Right lobe of liver (tissue), 6 donors: ENCODE measurements around the gene TMEM129. TPM values are rescaled to one million over a fixed set of nuclear protein-coding genes. Genes with fewer than 3 reads are reported as not detected.

Source experiments
- ATAC-seq, 4 donors: fragments of 200-7000 bp; cut with Tn5 transposase; one replicate each; pipeline ENCODE4 v1.9.1; 2020; ENCODE audit warnings: mild to moderate bottlenecking in 4 of 4, moderate library complexity in 4 of 4
- DNase-seq, 3 donors: peaks; one replicate each; pipeline ENCODE4 v3.0.0-alpha.2; 2020
- H3K27ac ChIP-seq, 3 donors: fragments of 200-600 bp; one replicate each; pipeline ENCODE4 v1.8.0; 2022
- H3K27me3 ChIP-seq, 2 donors: fragments of 200-600 bp; one replicate each; pipeline ENCODE4 v1.8.0; 2022
- H3K36me3 ChIP-seq, 4 donors: fragments of 200-600 bp; sonication (generic) in 1 of 4; one replicate each; pipeline versions ENCODE4 v1.5.1 to v1.8.0; 2017 to 2022; ENCODE audit warnings: control low read depth in 1 of 4
- H3K4me1 ChIP-seq, 4 donors: fragments of 200-600 bp; sonication (generic) in 1 of 4; one replicate each; pipeline versions ENCODE4 v1.5.1 to v1.8.0; 2017 to 2022; ENCODE audit warnings: control low read depth in 1 of 4
- H3K4me3 ChIP-seq, 3 donors: fragments of 200-600 bp; one replicate each; pipeline ENCODE4 v1.8.0; 2022
- H3K9me3 ChIP-seq, 4 donors: fragments of 200-600 bp; sonication (generic) in 1 of 4; one replicate each; pipeline versions ENCODE4 v1.5.1 to v1.8.0; 2017 to 2022; ENCODE audit warnings: control low read depth in 1 of 4
- POLR2A ChIP-seq: fragments of 450-650 bp; IDR thresholded peaks from one replicate; pipeline ENCODE4 v1.6.1; 2017; ENCODE audit warnings: antibody characterized with exemption, mild to moderate bottlenecking
- WGBS: methylation state at CpG from one replicate; pipeline ENCODE4 v1.1.6; 2018; ENCODE audit warnings: low coverage, low lambda C conversion rate; ENCODE audit not compliant: insufficient coverage; ENCODE audit errors: missing lambda C conversion rate; 5-methylcytosine and 5-hydroxymethylcytosine counted together
- intact Hi-C, 2 donors: fragments of 100-400 bp; cut with DNase I; formaldehyde crosslinking; loops; one replicate each; pipeline versions ENCODE4 v1.11.2 to v1.14.1; 2022
- total RNA-seq, 6 experiments: library from RNA; depleted of rRNA in 2 of 6; stranded (reverse); fragments of >200 nt in 2 of 6; fragmentation: NEBNext Ultra II Directional in 3 of 6; extraction: Animal tissue kit (Norgen Biotek cat#: 25700) in 3 of 6; gene quantifications; one replicate each; pipeline versions ENCODE4 v1.1.0 to v1.2.4, GENCODE V29; 2016 to 2023
- TF ChIP-seq, protein P1 (sequence below), 4 donors: fragments of 200-600 bp in 3 of 4; fragments of 450-650 bp in 1 of 4; IDR thresholded peaks; one replicate each; pipeline versions ENCODE4 v1.5.1 to v1.8.0; 2016 to 2022; ENCODE audit warnings: antibody characterized with exemption in 4 of 4, mild to moderate bottlenecking in 2 of 4
- donor health status: DM: no; HTN: yes; CAD: no.
- donor health status: DM: no; HTN: no; CAD: no.
- donor health status: DM: no; HTN: no; CAD: no.
- donor health status: DM: no; HTN: yes; CAD: no.
- donor health status: DM: no; HTN: yes; CAD: no.

TMEM129 gene
- total RNA-seq, 6 experiments from 2014 or later: 13.8 to 51.0 (median 25.4) TPM

DNA sequence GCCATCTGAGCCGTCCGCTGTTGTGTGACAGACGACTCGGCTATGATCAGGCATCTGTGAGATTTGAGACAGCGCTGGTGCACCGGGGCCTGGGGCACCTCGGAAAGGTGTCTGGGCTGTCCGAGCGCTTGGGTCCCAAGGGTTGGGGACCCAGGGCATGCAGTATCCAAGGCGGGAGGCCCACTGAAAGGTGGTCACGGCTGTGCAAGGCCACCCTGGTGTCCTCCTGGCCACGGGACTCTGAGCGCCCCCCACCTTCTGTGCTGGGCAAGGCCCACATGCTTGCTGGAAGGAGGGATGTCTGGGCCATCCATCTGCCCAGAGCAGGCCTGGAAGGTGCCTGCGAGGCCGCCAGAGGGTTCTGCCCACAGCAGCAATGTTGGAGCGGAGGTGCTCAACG, 20.1 kb upstream of the TMEM129 start:
- peaks cover 0 to 6% (median 0%) of the 10 kb centered on the region in 4 donors for H3K9me3 ChIP-seq
- no peak overlapping the region for H3K4me3 ChIP-seq
- peaks cover 0 to 8% (median 0%) of the 10 kb centered on the region in 4 donors for H3K36me3 ChIP-seq
- peaks cover 0 to 17% (median 3%) of the 10 kb centered on the region in 4 donors for H3K4me1 ChIP-seq
- no peak overlapping the region for H3K27ac ChIP-seq
- WGBS: no CpG with 5 or more reads among the region's 17 CpGs
- ATAC-seq (no peak), DNase-seq (no peak)
- intact Hi-C loops: loop anchor here in 1 of 2 donors (10.0 kb wide), 1 partner anchor 164 kb away; no protein-coding TSS in a partner anchor
- H3K27me3 ChIP-seq: no peaks in the 10 kb centered on the region
- no peak for TF ChIP-seq POLR2A
- TF ChIP-seq, protein P1, sequence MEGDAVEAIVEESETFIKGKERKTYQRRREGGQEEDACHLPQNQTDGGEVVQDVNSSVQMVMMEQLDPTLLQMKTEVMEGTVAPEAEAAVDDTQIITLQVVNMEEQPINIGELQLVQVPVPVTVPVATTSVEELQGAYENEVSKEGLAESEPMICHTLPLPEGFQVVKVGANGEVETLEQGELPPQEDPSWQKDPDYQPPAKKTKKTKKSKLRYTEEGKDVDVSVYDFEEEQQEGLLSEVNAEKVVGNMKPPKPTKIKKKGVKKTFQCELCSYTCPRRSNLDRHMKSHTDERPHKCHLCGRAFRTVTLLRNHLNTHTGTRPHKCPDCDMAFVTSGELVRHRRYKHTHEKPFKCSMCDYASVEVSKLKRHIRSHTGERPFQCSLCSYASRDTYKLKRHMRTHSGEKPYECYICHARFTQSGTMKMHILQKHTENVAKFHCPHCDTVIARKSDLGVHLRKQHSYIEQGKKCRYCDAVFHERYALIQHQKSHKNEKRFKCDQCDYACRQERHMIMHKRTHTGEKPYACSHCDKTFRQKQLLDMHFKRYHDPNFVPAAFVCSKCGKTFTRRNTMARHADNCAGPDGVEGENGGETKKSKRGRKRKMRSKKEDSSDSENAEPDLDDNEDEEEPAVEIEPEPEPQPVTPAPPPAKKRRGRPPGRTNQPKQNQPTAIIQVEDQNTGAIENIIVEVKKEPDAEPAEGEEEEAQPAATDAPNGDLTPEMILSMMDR (IDR thresholded peaks at IDR 0.05): no peak

DNA sequence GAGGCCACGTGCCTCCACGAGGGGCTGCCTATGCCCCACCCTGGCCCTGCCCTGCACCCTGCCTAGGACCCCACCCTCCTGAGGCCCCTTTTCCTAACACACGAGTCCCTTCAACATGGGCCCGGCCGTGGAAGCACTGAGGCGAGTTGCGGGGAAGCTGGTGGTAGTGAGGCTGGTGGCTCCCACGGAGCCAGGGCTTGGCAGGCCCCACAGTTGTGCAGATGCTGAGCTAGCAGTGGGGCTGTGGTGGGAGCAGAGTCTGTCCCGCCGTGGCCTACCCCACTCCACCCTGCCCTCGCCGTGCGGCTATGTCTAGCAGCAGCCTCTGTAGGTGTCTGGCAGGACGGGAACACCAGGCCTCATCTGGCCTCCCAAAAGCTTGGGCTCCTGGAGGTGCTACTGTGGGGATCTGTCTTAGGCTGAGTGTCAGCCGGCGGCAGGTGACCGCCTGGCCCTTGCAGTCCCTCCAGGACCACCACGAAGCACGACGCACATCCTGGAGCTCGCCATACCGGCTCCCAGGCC, 19.0 kb upstream of the TMEM129 start:
- Histone ChIP-seq H3K27ac (no peak overlapping the region), H3K27me3 (no peaks in the 10 kb centered on the region), H3K36me3 (peaks cover 0 to 8% (median 0%) of the 10 kb centered on the region in 4 donors), H3K4me3 (no peak overlapping the region), H3K4me1 (peaks cover 0 to 9% (median 3%) of the 10 kb centered on the region in 4 donors), H3K9me3 (peaks cover 0 to 6% (median 0%) of the 10 kb centered on the region in 4 donors)
- intact Hi-C loops: loop anchor here in 1 of 2 donors (10.0 kb wide), 1 partner anchor 165 kb away; no protein-coding TSS in a partner anchor
- no peak for DNase-seq
- ATAC-seq: no peak
- TF ChIP-seq, protein P1 (IDR thresholded peaks at IDR 0.05): no peak
- TF ChIP-seq POLR2A: no peak
- no CpG with 5 or more reads among the region's 22 CpGs for WGBS

DNA sequence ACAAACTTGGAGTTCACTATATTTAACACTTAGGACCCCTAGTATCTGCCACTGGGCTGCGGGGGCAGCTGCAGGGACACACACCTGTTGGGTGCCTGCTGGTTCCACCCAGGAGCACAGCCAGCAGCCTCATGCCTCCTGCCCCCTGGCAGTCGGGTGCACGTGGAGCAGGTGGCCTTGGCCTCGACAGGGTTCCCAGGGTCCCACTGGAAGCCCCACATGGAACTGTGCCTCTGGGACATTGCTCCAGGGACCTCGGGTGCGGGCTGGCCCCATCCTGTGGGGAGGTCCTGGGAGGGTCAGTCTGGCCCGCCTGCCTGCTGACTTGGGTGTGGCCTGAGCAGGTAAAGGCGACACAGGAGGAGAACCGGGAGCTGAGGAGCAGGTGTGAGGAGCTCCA, 18.2 kb upstream of the TMEM129 start:
- DNase-seq (no peak), ATAC-seq (no peak)
- intact Hi-C loops: no loop called here
- no peaks in the 10 kb centered on the region for H3K27me3 ChIP-seq
- WGBS: 83% methylated on average over 1 of the region's 9 CpGs
- H3K4me1 ChIP-seq: peaks cover 0 to 2% (median under 1%) of the 10 kb centered on the region in 4 donors
- peaks cover 0 to 6% (median 0%) of the 10 kb centered on the region in 4 donors for H3K9me3 ChIP-seq
- H3K4me3 ChIP-seq: no peak overlapping the region
- no peak overlapping the region for H3K27ac ChIP-seq
- H3K36me3 ChIP-seq: peaks cover 0 to 8% (median 0%) of the 10 kb centered on the region in 4 donors
- TF ChIP-seq, protein P1 (IDR thresholded peaks at IDR 0.05): no peak
- no peak for TF ChIP-seq POLR2A

DNA sequence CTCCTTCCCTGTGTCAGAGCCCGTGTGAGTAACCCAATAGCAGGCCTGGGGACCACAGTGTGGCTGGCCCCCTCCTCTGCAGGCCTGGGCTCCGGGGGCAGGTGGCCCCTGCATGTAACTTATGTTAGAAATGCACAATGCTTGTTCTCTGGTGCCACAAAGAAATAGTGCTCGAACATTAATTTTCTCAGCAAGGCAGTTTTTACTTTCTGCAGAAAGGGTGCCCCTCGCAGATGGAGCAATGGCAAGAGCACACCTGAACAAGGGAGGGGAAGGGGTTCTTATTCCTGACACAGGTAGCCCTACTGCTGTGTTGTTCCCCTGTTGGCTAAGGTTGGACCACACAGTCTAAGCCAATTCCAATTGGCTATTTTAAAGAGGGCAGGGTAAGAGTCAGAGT, 17.3 kb upstream of the TMEM129 start:
- intact Hi-C loops: no loop called here
- no peak overlapping the region for H3K4me3 ChIP-seq
- peaks cover 0 to 6% (median 0%) of the 10 kb centered on the region in 4 donors for H3K9me3 ChIP-seq
- no peak overlapping the region for H3K27ac ChIP-seq
- DNase-seq (no peak), ATAC-seq (no peak)
- no peaks in the 10 kb centered on the region for H3K27me3 ChIP-seq
- TF ChIP-seq POLR2A: no peak
- TF ChIP-seq, protein P1 (IDR thresholded peaks at IDR 0.05): no peak
- H3K36me3 ChIP-seq: peaks cover 0 to 8% (median 0%) of the 10 kb centered on the region in 4 donors
- WGBS: 100% methylated on average over 1 of the region's 4 CpGs
- no peaks in the 10 kb centered on the region for H3K4me1 ChIP-seq
